Stimulated activated CD8-positive, alpha-beta memory T cell treated with anti-CD3 and anti-CD28 coated beads, Interleukin-7, amount 100 ng/mL, for 1 hour (primary cell): ENCODE measurements around the gene BBOF1.
"Not testable (repeated sequence)": the region's sequence is repeated elsewhere in the genome, so short reads cannot be mapped to it uniquely, and the experiment has no call there.

Experiments
- DNase-seq, 2 donors: peaks; one replicate each; pipeline ENCODE4 v3.0.0-alpha.2; 2020; ENCODE audit warnings: low read depth in 2 of 2

Gene BBOF1

GRCh38 chr14:74018586-74019407 lies at the start of gene BBOF1, which contains the start of gene ENTPD5:
Gene BBOF1, plus strand, starts transcription at chr14:74019349. Its CDS starts 130 bp downstream, at chr14:74019479.
Gene ENTPD5, minus strand, starts transcription at chr14:74019288. Its CDS starts 31,186 bp downstream, at chr14:73988102.
- peak; percentile 64 to 65 for DNase-seq

GRCh38 chr14:73973497-73973896 lies 45.7 kb upstream of the BBOF1 start:
- no peak for DNase-seq

GRCh38 chr14:73976125-73976524 lies 43.0 kb upstream of the BBOF1 start:
- no peak for DNase-seq

GRCh38 chr14:73977896-73978295 lies 41.3 kb upstream of the BBOF1 start:
- DNase-seq = no peak

GRCh38 chr14:73988065-73988464 lies 31.1 kb upstream of the BBOF1 start:
- DNase-seq = no peak

- not testable (repeated sequence) for DNase-seq
These were observed 30.5 kb upstream of the BBOF1 start for GRCh38 chr14:73988656-73989055.

- no peak for DNase-seq
These were observed 28.1 kb upstream of the BBOF1 start for GRCh38 chr14:73991092-73991491.

GRCh38 chr14:73994926-73995325 lies 24.2 kb upstream of the BBOF1 start:
- not testable (repeated sequence) for DNase-seq

- DNase-seq = no peak
These were observed 23.2 kb upstream of the BBOF1 start for GRCh38 chr14:73995977-73996378.

GRCh38 chr14:73996731-73997107 lies 22.4 kb upstream of the BBOF1 start:
- no peak for DNase-seq

GRCh38 chr14:73997108-73997943 lies 21.8 kb upstream of the BBOF1 start:
- no peak for DNase-seq

- DNase-seq = no peak
These were observed 21.2 kb upstream of the BBOF1 start for GRCh38 chr14:73997944-73998447.

GRCh38 chr14:73998726-73999125 lies 20.4 kb upstream of the BBOF1 start:
- DNase-seq = no peak

- DNase-seq = not testable (repeated sequence)
These were observed 13.5 kb upstream of the BBOF1 start for GRCh38 chr14:74005664-74006063.

- DNase-seq = no peak
These were observed 10.2 kb upstream of the BBOF1 start for GRCh38 chr14:74008843-74009499.

- no peak for DNase-seq
These were observed 4.8 kb upstream of the BBOF1 start for GRCh38 chr14:74014299-74014698.

- DNase-seq = no peak
These were observed 4.0 kb upstream of the BBOF1 start for GRCh38 chr14:74015176-74015575.

- DNase-seq = no peak
These were observed 3.2 kb upstream of the BBOF1 start for GRCh38 chr14:74015963-74016362.

GRCh38 chr14:74018174-74018585 lies 969 bp upstream of the BBOF1 start:
- DNase-seq = no peak

GRCh38 chr14:74019408-74020137 lies 424 bp downstream of the BBOF1 start:
- DNase-seq = no peak

GRCh38 chr14:74022346-74022745 lies 3.2 kb downstream of the BBOF1 start:
- DNase-seq = no peak
